T-helper 2 cell treated with Interferon-gamma antibody and Interleukin-4, amounts not matched to agents 5 μg/mL and 100 μg/mL, for 36 hours (primary cell): ENCODE data around the gene GPR108.
"Not testable (repeated sequence)": the region's sequence is repeated elsewhere in the genome, so short reads cannot be mapped to it uniquely, and the experiment has no call there.

ENCODE experiments used
- DNase-seq: peaks from one replicate; pipeline ENCODE4 v3.0.0; 2021; ENCODE audit warnings: low spot score
- H3K27ac Mint-ChIP-seq: one replicate; pipeline ENCODE4 v1.8.0; 2021; ENCODE audit warnings: mild to moderate bottlenecking, mixed read lengths
- H3K27me3 Mint-ChIP-seq: one replicate; pipeline ENCODE4 v1.8.0; 2021; ENCODE audit warnings: low read depth, mixed read lengths
- H3K36me3 Mint-ChIP-seq: one replicate; pipeline ENCODE4 v1.8.0; 2021; ENCODE audit warnings: low read depth, mixed read lengths
- H3K4me1 Mint-ChIP-seq: one replicate; pipeline ENCODE4 v1.8.0; 2021; ENCODE audit warnings: low read depth, mixed read lengths
- H3K4me3 Mint-ChIP-seq: one replicate; pipeline ENCODE4 v1.8.0; 2022; ENCODE audit warnings: mild to moderate bottlenecking, moderate library complexity, mixed read lengths
- H3K9me3 Mint-ChIP-seq: one replicate; pipeline ENCODE4 v1.8.0; 2021; ENCODE audit warnings: mixed read lengths

Gene GPR108

GRCh38 chr19:6751189-6751588 lies 13.8 kb upstream of the GPR108 start:
- Mint-ChIP-seq H3K27me3 (no peaks in the 10 kb centered on the region), H3K27ac (no peak overlapping the region), H3K4me3 (no peak overlapping the region), H3K9me3 (no peaks in the 10 kb centered on the region), H3K36me3 (peaks cover 35% of the 10 kb centered on the region), H3K4me1 (peaks cover 8% of the 10 kb centered on the region)
- DNase-seq = no peak

GRCh38 chr19:6750062-6750461 lies 12.7 kb upstream of the GPR108 start:
- Mint-ChIP-seq H3K4me1 (peaks cover 8% of the 10 kb centered on the region), H3K36me3 (peaks cover 36% of the 10 kb centered on the region)

GRCh38 chr19:6748543-6748942 lies 11.2 kb upstream of the GPR108 start:
- H3K4me1 Mint-ChIP-seq, H3K9me3 Mint-ChIP-seq, H3K4me3 Mint-ChIP-seq, H3K27ac Mint-ChIP-seq, H3K27me3 Mint-ChIP-seq, DNase-seq: not testable (repeated sequence)
- H3K36me3 Mint-ChIP-seq = peaks cover 38% of the 10 kb centered on the region

More at GRCh38 chr19:6750062-6750461, 12.7 kb upstream of the GPR108 start:
- Mint-ChIP-seq H3K9me3 (no peaks in the 10 kb centered on the region), H3K27ac (peak overlapping the region; percentile 49), H3K4me3 (no peak overlapping the region), H3K27me3 (no peaks in the 10 kb centered on the region)
- no peak for DNase-seq

GRCh38 chr19:6745965-6746364 lies 8.6 kb upstream of the GPR108 start:
- Mint-ChIP-seq H3K4me3 (no peak overlapping the region), H3K27ac (no peak overlapping the region), H3K4me1 (peaks cover 2% of the 10 kb centered on the region), H3K36me3 (peaks cover 37% of the 10 kb centered on the region), H3K27me3 (no peaks in the 10 kb centered on the region), H3K9me3 (no peaks in the 10 kb centered on the region)
- no peak for DNase-seq

GRCh38 chr19:6744381-6745301 lies 7.3 kb upstream of the GPR108 start:
- Mint-ChIP-seq H3K4me3 (no peak overlapping the region), H3K4me1 (peaks cover 3% of the 10 kb centered on the region), H3K27ac (peak overlapping the region; percentile 47), H3K9me3 (no peaks in the 10 kb centered on the region), H3K36me3 (peaks cover 34% of the 10 kb centered on the region), H3K27me3 (no peaks in the 10 kb centered on the region)
- DNase-seq = no peak

GRCh38 chr19:6743714-6744380 lies 6.5 kb upstream of the GPR108 start:
- Mint-ChIP-seq H3K4me3 (no peak overlapping the region), H3K4me1 (peaks cover 8% of the 10 kb centered on the region), H3K36me3 (peaks cover 29% of the 10 kb centered on the region), H3K27me3 (no peaks in the 10 kb centered on the region), H3K27ac (peak overlapping the region; percentile 47), H3K9me3 (no peaks in the 10 kb centered on the region)
- no peak for DNase-seq

GRCh38 chr19:6743066-6743465 lies 5.7 kb upstream of the GPR108 start:
- H3K4me1 Mint-ChIP-seq = peaks cover 16% of the 10 kb centered on the region
- no peak overlapping the region for H3K4me3 Mint-ChIP-seq
- H3K36me3 Mint-ChIP-seq = peaks cover 28% of the 10 kb centered on the region
- no peaks in the 10 kb centered on the region for H3K9me3 Mint-ChIP-seq
- no peak for DNase-seq
- no peak overlapping the region for H3K27ac Mint-ChIP-seq
- H3K27me3 Mint-ChIP-seq = no peaks in the 10 kb centered on the region

- H3K27me3 Mint-ChIP-seq = no peaks in the 10 kb centered on the region
- H3K9me3 Mint-ChIP-seq = no peaks in the 10 kb centered on the region
- H3K27ac Mint-ChIP-seq = no peak overlapping the region
- H3K4me3 Mint-ChIP-seq = peak overlapping the region; percentile 84
- peaks cover 23% of the 10 kb centered on the region for H3K36me3 Mint-ChIP-seq
- DNase-seq = no peak
- H3K4me1 Mint-ChIP-seq = peaks cover 28% of the 10 kb centered on the region
Measured at GRCh38 chr19:6740589-6741343, 3.4 kb upstream of the GPR108 start.

- Mint-ChIP-seq H3K9me3 (no peaks in the 10 kb centered on the region), H3K36me3 (peaks cover 24% of the 10 kb centered on the region), H3K27ac (no peak overlapping the region), H3K4me3 (peak overlapping the region; percentile 84), H3K27me3 (no peaks in the 10 kb centered on the region), H3K4me1 (peaks cover 29% of the 10 kb centered on the region)
- DNase-seq = peak; percentile 32
Measured at GRCh38 chr19:6739883-6740588, 2.7 kb upstream of the GPR108 start.

GRCh38 chr19:6739390-6739882 lies 2.1 kb upstream of the GPR108 start, which contains the start of gene TRIP10:
Gene TRIP10 (plus strand): TSS chr19:6739680. CDS start chr19:6739762, 82 bp downstream.
- H3K27ac Mint-ChIP-seq = peak within 1 kb of the TSS; percentile 99
- H3K9me3 Mint-ChIP-seq = no peaks in the 10 kb centered on the region
- H3K36me3 Mint-ChIP-seq = peaks cover 25% of the 10 kb centered on the region
- peaks cover 29% of the 10 kb centered on the region for H3K4me1 Mint-ChIP-seq
- peak; percentile 81 for DNase-seq
- no peaks in the 10 kb centered on the region for H3K27me3 Mint-ChIP-seq
- H3K4me3 Mint-ChIP-seq = peak within 1 kb of the TSS; percentile 98

- no peak for DNase-seq
- Mint-ChIP-seq H3K27ac (peak overlapping the region; percentile 99), H3K4me3 (peak overlapping the region; percentile 98), H3K9me3 (no peaks in the 10 kb centered on the region), H3K4me1 (peaks cover 29% of the 10 kb centered on the region), H3K36me3 (peaks cover 20% of the 10 kb centered on the region), H3K27me3 (no peaks in the 10 kb centered on the region)
Measured at GRCh38 chr19:6738787-6739389, 1.5 kb upstream of the GPR108 start.

- Mint-ChIP-seq H3K4me1 (peaks cover 29% of the 10 kb centered on the region), H3K9me3 (no peaks in the 10 kb centered on the region), H3K4me3 (peak overlapping the region; percentile 98), H3K36me3 (peaks cover 14% of the 10 kb centered on the region), H3K27ac (peak overlapping the region; percentile 99), H3K27me3 (no peaks in the 10 kb centered on the region)
- peak; percentile 79 for DNase-seq
Measured at GRCh38 chr19:6737873-6738786, 750 bp upstream of the GPR108 start.
